IMR-90 (cell line): ENCODE data around the gene DCTN2. TPM values are rescaled to one million over a fixed set of nuclear protein-coding genes. Genes with fewer than 3 reads are reported as not detected.
"Not testable (repeated sequence)": the region's sequence is repeated elsewhere in the genome, so short reads cannot be mapped to it uniquely, and the experiment has no call there.

Experiments
- ATAC-seq: fragments of 200-7000 bp; cut with Tn5 transposase; 2 replicates; pipeline ENCODE4 v1.9.1; 2020; ENCODE audit warnings: low read depth, mild to moderate bottlenecking, moderate library complexity
- BruUV-seq: library from RNA; stranded (reverse); fragments of 400-500 nt; replicated peaks from 2 replicates; lab custom pipeline; 2021; lab: Mats Ljungman, UMichigan
- CTCF ChIA-PET: fragments of 300-600 bp; formaldehyde crosslinking; extraction: SDS; loops from one replicate; lab custom pipeline; 2021; ENCODE audit warnings: antibody characterized with exemption; lab: Yijun Ruan, JAX
- POLR2A ChIA-PET: fragments of 300-600 bp; sonication (Branson Sonifier 250); formaldehyde crosslinking; loops from one replicate; lab custom pipeline; 2022; ENCODE audit warnings: antibody characterized with exemption; ENCODE audit not compliant: unreplicated experiment; lab: Charles Lee
- DNase-seq: peaks from one replicate; pipeline ENCODE4 v3.0.0; 2013
- H2AFZ ChIP-seq: replicated peaks from 2 replicates; pipeline ENCODE3; 2013; ENCODE audit warnings: low read length, mild to moderate bottlenecking; ENCODE audit not compliant: poor library complexity
- H2AK5ac ChIP-seq: 2 replicates; pipeline ENCODE4 v1.6.1; 2013; ENCODE audit warnings: low read depth, low read length, inconsistent platforms
- H2AK9ac ChIP-seq: replicated peaks from 2 replicates; pipeline ENCODE3; 2013; ENCODE audit warnings: mild to moderate bottlenecking, low read depth, low read length, moderate library complexity; ENCODE audit not compliant: poor library complexity
- H2BK120ac ChIP-seq: 2 replicates; pipeline ENCODE4 v1.6.1; 2013; ENCODE audit warnings: low read depth, low read length, inconsistent platforms
- H2BK15ac ChIP-seq: 3 replicates; pipeline ENCODE4 v1.6.1; 2013; ENCODE audit warnings: low read depth, low read length, inconsistent platforms
- H2BK20ac ChIP-seq: 2 replicates; pipeline ENCODE4 v1.6.1; 2013; ENCODE audit warnings: low read depth, mild to moderate bottlenecking, inconsistent platforms, low read length, moderate library complexity
- H2BK5ac ChIP-seq: 2 replicates; pipeline ENCODE4 v1.6.1; 2013; ENCODE audit warnings: mild to moderate bottlenecking, low read depth, low read length, inconsistent platforms; ENCODE audit not compliant: poor library complexity, severe bottlenecking
- H3K14ac ChIP-seq: replicated peaks from 2 replicates; pipeline ENCODE4 v1.6.1; 2013; ENCODE audit warnings: low read depth, low read length, inconsistent platforms
- H3K18ac ChIP-seq: 2 replicates; pipeline ENCODE4 v1.6.1; 2013; ENCODE audit warnings: low read depth, low read length, control low read depth
- H3K23ac ChIP-seq: 2 replicates; pipeline ENCODE4 v1.6.1; 2013; ENCODE audit warnings: low read depth, low read length, inconsistent platforms
- H3K27ac ChIP-seq: 2 replicates; pipeline ENCODE4 v1.5.1; 2013; ENCODE audit warnings: mild to moderate bottlenecking, control low read depth, low read length; ENCODE audit not compliant: insufficient read depth
- H3K27me3 ChIP-seq: 2 replicates; pipeline ENCODE4 v1.6.1; 2013; ENCODE audit warnings: low read length; ENCODE audit not compliant: control insufficient read depth, insufficient read depth
- H3K36me3 ChIP-seq: 2 replicates; pipeline ENCODE4 v1.6.1; 2013; ENCODE audit warnings: low read length, mixed read lengths; ENCODE audit not compliant: control insufficient read depth, insufficient read depth
- H3K4ac ChIP-seq: 2 replicates; pipeline ENCODE4 v1.6.1; 2013; ENCODE audit warnings: low read depth, low read length, inconsistent platforms
- H3K4me1 ChIP-seq: 2 replicates; pipeline ENCODE4 v1.6.1; 2013; ENCODE audit warnings: low read length, mixed read lengths; ENCODE audit not compliant: control insufficient read depth, insufficient read depth
- H3K4me2 ChIP-seq: 2 replicates; pipeline ENCODE4 v1.6.1; 2013; ENCODE audit warnings: low read depth, mild to moderate bottlenecking, control low read depth, low read length, moderate library complexity
- H3K4me3 ChIP-seq: 2 replicates; pipeline ENCODE4 v1.5.1; 2013; ENCODE audit warnings: low read depth, mild to moderate bottlenecking, control low read depth, low read length, moderate library complexity; ENCODE audit not compliant: insufficient read depth
- H3K56ac ChIP-seq: 2 replicates; pipeline ENCODE4 v1.6.1; 2013; ENCODE audit warnings: low read length, inconsistent platforms; ENCODE audit not compliant: insufficient read depth; ENCODE audit errors: extremely low read depth
- H3K79me1 ChIP-seq, 2 experiments: 2 replicates each; pipeline ENCODE4 v1.6.1; 2013; ENCODE audit warnings: low read length in 2 of 2, inconsistent platforms in 1 of 2, low read depth in 1 of 2
- H3K9ac ChIP-seq: 2 replicates; pipeline ENCODE4 v1.6.1; 2013; ENCODE audit warnings: low read depth, low read length, control low read depth
- H3K9me1 ChIP-seq: 2 replicates; pipeline ENCODE4 v1.6.1; 2013; ENCODE audit warnings: low read length, inconsistent platforms; ENCODE audit not compliant: insufficient read depth
- H3K9me3 ChIP-seq: 2 replicates; pipeline ENCODE4 v1.6.1; 2013; ENCODE audit warnings: low read length; ENCODE audit not compliant: control insufficient read depth, insufficient read depth
- H4K20me1 ChIP-seq: 2 replicates; pipeline ENCODE4 v1.6.1; 2013; ENCODE audit warnings: low read length, inconsistent platforms; ENCODE audit not compliant: insufficient read depth
- H4K5ac ChIP-seq: 2 replicates; pipeline ENCODE4 v1.6.1; 2013; ENCODE audit warnings: mild to moderate bottlenecking, low read depth, low read length, control low read depth
- H4K8ac ChIP-seq, 2 experiments: 2 replicates each; pipeline ENCODE4 v1.6.1; 2013; ENCODE audit warnings: low read depth in 2 of 2, low read length in 2 of 2, control low read depth in 1 of 2, inconsistent platforms in 1 of 2
- H4K91ac ChIP-seq: 2 replicates; pipeline ENCODE4 v1.6.1; 2013; ENCODE audit warnings: low read depth, low read length, inconsistent platforms; ENCODE audit not compliant: insufficient read depth
- POLR2A ChIP-seq: IDR thresholded peaks from 2 replicates; pipeline ENCODE4 v1.6.1; 2012; ENCODE audit warnings: mild to moderate bottlenecking, low read depth, low read length
- WGBS, 2 experiments: methylation state at CpG; one replicate each; pipeline versions ENCODE4 v1.1.5 to v1.1.7; 2013; ENCODE audit warnings: missing lambda C conversion rate in 2 of 2; ENCODE audit not compliant: insufficient read length in 1 of 2; ENCODE audit errors: extremely low coverage in 2 of 2; 5-methylcytosine and 5-hydroxymethylcytosine counted together
- dilution Hi-C: fragments of 300-500 bp; cut with HindIII; formaldehyde crosslinking; loops from one replicate; pipeline ENCODE4 v1.14.3; 2018; ENCODE audit warnings: low sequenced_read_pairs; ENCODE audit not compliant: unreplicated experiment
- in situ Hi-C: fragments of 300-500 bp; cut with MboI; formaldehyde crosslinking; loops from 3 replicates; pipeline ENCODE4 v1.14.3; 2019; ENCODE audit warnings: low sequenced_read_pairs, inconsistent platforms, mixed read lengths
- intact Hi-C: fragments of 100-400 bp; cut with micrococcal nuclease; formaldehyde crosslinking; loops from 2 replicates; pipeline ENCODE4 v1.10.0; 2022
- polyA plus RNA-seq, 3 experiments: library from polyadenylated mRNA; depleted of rRNA; stranded (reverse); fragments of >200 nt; gene quantifications; 2 replicates each; pipeline ENCODE4 v1.2.3, GENCODE V29; 2012; ENCODE audit warnings: low replicate concordance in 1 of 3
- total RNA-seq: library from RNA; depleted of rRNA; stranded (reverse); fragments of >200 nt; gene quantifications from 2 replicates; pipeline ENCODE4 v1.2.3, GENCODE V29; 2012

Gene DCTN2
- total and polyA plus RNA-seq, 2 of the 4 experiments (the other 2 are of a cell fraction): 125 to 130 TPM

DNA sequence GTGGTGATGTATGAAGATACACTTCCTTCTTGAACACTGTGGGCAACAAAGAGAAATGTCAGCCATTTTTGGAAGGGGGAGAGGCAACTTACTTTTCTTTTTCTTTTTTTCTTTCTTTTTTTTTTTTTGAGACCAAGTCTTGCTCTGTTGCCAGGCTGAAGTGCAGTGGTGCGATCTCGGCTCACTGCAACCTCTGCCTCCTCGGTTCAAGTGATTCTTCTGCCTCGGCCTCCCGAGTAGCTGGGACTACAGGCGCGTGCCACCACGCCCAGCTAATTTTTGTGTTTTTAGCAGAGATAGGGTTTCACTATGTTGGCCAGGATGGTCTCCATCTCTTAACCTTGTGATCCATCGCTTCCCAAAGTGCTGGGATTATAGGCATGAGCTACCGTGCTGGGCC lies 29.3 kb downstream of the DCTN2 start:
- Histone ChIP-seq H3K4me1 (peaks cover 12% of the 10 kb centered on the region), H3K4me2 (peak overlapping the region; percentile 87; the same call in 1 of the 2 replicates), H4K20me1 (peaks cover 71% of the 10 kb centered on the region), H3K79me1 (peaks cover 11 to 72% of the 10 kb centered on the region in 2 experiments), H3K36me3 (peaks cover 51% of the 10 kb centered on the region), H3K9ac (peak overlapping the region; percentile 15; the same call in 1 of the 2 replicates)
- H3K23ac ChIP-seq, H3K14ac ChIP-seq, BruUV-seq, intact Hi-C loops, H3K9me1 ChIP-seq, H4K91ac ChIP-seq, dilution Hi-C loops, H3K56ac ChIP-seq, H3K4ac ChIP-seq, H3K27me3 ChIP-seq, H3K18ac ChIP-seq, CTCF ChIA-PET, H4K5ac ChIP-seq, H2AK5ac ChIP-seq, H4K8ac ChIP-seq, H3K4me3 ChIP-seq, DNase-seq, in situ Hi-C loops, H2BK5ac ChIP-seq, ATAC-seq, H2AK9ac ChIP-seq, H3K9me3 ChIP-seq, H2BK20ac ChIP-seq, H2AFZ ChIP-seq, H2BK15ac ChIP-seq, H2BK120ac ChIP-seq, H3K27ac ChIP-seq: not testable (repeated sequence)
- no CpG with 5 or more reads among the region's 10 CpGs for WGBS, 2 experiments
- peak; percentile 2; the same call in 1 of the 2 replicates for TF ChIP-seq POLR2A
- POLR2A ChIA-PET: interaction anchor here (0.5 kb wide), 1 partner anchor 86 kb away, joined by 3 read pairs; no protein-coding TSS in a partner anchor
